ENCODE measurements around the gene KRTAP9-8.
"Not testable (repeated sequence)": the region's sequence is repeated elsewhere in the genome, so short reads cannot be mapped to it uniquely, and the experiment has no call there.

KRTAP9-8 gene

GRCh38 chr17:41255381-41256290 lies 17.8 kb downstream of the KRTAP9-8 start, which contains the start of gene KRTAP9-9:
Gene KRTAP9-9, plus strand, starts transcription at chr17:41255384.
- DNase-seq (ENCODE audit: low spot score), result not testable (repeated sequence)

- DNase-seq (ENCODE audit: low spot score), result no peak
Measured at GRCh38 chr17:41256291-41256685, 18.5 kb downstream of the KRTAP9-8 start.

- no peak for DNase-seq (ENCODE audit: low spot score)
Measured at GRCh38 chr17:41258406-41258805, 20.6 kb downstream of the KRTAP9-8 start.

GRCh38 chr17:41263212-41263611 lies 25.4 kb downstream of the KRTAP9-8 start:
- no peak for DNase-seq (ENCODE audit: low spot score)

GRCh38 chr17:41264599-41264998 lies 26.8 kb downstream of the KRTAP9-8 start:
- DNase-seq (ENCODE audit: low spot score), result no peak

GRCh38 chr17:41265078-41265477 lies 27.3 kb downstream of the KRTAP9-8 start, which contains the start of gene KRTAP9-6:
Gene KRTAP9-6, plus strand, starts transcription at chr17:41265378. Its CDS starts 0 bp downstream, at chr17:41265378.
- DNase-seq (ENCODE audit: low spot score), result no peak

GRCh38 chr17:41267711-41268110 lies 29.9 kb downstream of the KRTAP9-8 start:
- no peak for DNase-seq (ENCODE audit: low spot score)

- not testable (repeated sequence) for DNase-seq (ENCODE audit: low spot score)
Measured at GRCh38 chr17:41271323-41271722, 33.5 kb downstream of the KRTAP9-8 start.

GRCh38 chr17:41271858-41272257 lies 34.1 kb downstream of the KRTAP9-8 start:
- DNase-seq (ENCODE audit: low spot score), result no peak

- DNase-seq (ENCODE audit: low spot score), result not testable (repeated sequence)
Measured at GRCh38 chr17:41275648-41276190, 37.9 kb downstream of the KRTAP9-8 start, which contains the start of gene KRTAP9-7. Gene KRTAP9-7, plus strand, starts transcription at chr17:41275698. Its CDS starts 0 bp downstream, at chr17:41275698.

GRCh38 chr17:41278176-41278955 lies 40.6 kb downstream of the KRTAP9-8 start:
- DNase-seq (ENCODE audit: low spot score), result no peak

GRCh38 chr17:41284043-41284442 lies 46.2 kb downstream of the KRTAP9-8 start:
- no peak for DNase-seq (ENCODE audit: low spot score)

GRCh38 chr17:41284546-41284945 lies 46.7 kb downstream of the KRTAP9-8 start:
- no peak for DNase-seq (ENCODE audit: low spot score)

GRCh38 chr17:41287050-41287449 lies 49.3 kb downstream of the KRTAP9-8 start:
- DNase-seq (ENCODE audit: low spot score), result no peak

Data from hematopoietic multipotent progenitor cell treated with erythropoietin and hydrocortisone succinate and interleukin-3 and kit ligand, for 17 days (in vitro differentiated cells).